SW480 (cell line): Measurements from ENCODE around the gene PPP4R4.
A peak's percentile ranks its signal among the peaks of the same experiment; 100 is the strongest.
"Not testable (repeated sequence)": the region's sequence is repeated elsewhere in the genome, so short reads cannot be mapped to it uniquely, and the experiment has no call there.

ENCODE experiments used
- DNase-seq: peaks from one replicate; pipeline ENCODE4 v3.0.0-alpha.2; 2016; ENCODE audit warnings: low spot score

Gene PPP4R4

GRCh38 chr14:94177806-94178205 is 3.7 kb downstream of the PPP4R4 start:
- DNase-seq = no peak

- DNase-seq = no peak
Measured at GRCh38 chr14:94179244-94179643, 5.1 kb downstream of the PPP4R4 start.

GRCh38 chr14:94180655-94181271 is 6.6 kb downstream of the PPP4R4 start:
- peak; percentile 71 for DNase-seq

DNA sequence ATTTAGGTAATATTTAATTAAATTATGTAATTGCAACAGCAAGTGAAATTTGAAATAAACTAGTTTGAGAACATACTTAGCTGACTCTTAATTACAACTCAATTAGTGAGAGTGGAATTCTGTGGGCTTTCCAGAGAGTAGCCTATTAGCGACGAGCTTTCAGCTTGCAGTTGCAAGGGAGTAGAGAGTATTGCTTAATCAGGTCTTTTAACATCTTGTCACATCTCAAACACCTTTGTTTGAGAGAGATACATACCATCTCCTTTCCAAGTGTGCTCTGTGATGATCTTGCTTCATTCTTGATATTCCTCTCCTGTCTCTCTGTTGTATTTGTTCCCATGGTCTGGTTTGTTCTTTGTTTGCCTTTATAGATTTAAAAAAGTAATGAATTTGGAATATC is 7.7 kb downstream of the PPP4R4 start:
- DNase-seq = no peak

GRCh38 chr14:94192536-94192935 is 18.4 kb downstream of the PPP4R4 start:
- no peak for DNase-seq

DNA sequence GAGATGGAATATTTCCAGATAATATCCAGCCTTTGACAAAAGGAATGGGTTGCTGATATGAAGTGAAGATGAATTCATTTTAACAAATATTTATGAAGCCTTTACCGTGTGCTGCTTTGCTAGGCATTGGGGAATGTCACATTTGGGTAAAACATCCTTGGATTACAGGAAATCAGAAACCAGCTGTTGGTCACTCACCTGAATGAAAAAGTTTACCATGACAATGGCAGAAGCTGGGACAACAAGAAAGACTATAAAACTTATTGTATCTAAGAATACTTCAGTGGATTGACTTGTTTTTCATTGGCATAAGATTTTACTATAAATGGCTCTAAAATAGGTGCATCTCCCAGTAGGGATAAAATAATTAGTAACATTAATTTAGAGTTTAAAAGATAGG is 19.7 kb downstream of the PPP4R4 start:
- no peak for DNase-seq

DNA sequence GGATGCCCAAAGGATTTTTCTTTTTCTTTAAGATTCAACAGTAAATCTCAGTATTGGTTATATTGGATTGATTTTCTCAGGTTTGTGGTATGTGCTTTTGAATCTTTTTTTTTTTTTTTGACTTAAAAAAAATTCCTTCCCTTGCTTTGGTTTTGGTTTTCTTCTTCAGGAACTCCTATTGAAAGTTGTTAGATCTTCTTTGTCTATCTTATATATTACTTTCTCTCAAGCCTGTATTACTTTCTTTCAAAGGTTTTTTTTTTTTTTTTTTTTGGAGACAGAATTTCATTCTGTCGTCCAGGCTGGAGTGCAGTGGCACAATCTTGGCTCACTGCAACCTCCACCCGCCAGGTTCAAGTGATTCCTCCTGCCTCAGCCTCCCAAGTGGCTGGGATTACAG is 21.9 kb downstream of the PPP4R4 start:
- no peak for DNase-seq

DNA sequence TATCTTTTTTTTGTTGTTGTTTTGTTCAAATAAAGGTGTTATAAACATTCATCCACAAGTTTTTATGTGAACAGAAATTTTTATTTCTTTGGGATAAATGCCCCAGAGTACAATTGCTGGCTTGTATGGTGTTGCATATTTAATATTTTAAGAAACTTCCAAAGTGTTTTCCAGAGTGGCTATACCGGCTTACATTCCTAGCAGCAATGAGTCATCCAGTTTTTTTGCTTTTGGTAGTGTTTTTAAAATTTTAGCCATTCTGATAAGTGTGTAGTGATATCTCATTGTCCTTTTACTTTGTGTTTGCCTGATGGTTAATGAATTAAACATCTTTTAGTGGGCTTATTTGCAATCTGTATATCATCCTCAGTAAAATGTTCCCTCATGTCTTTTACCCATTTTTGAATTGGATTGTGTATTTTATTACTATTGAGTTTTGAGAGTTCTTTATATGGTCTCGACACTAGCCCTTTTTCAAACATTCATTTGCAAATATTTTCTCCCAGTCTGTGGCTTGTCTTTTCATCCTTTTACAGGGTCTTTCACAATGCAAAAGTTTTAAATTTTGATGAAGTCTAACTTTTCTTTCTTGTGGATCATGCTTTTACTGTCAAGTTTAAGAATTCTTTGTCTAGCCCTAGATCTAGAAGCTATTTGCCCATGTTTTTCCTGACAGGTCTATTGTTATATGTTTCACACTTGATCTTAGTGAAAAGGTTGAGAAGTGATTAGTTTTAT is 29.5 kb downstream of the PPP4R4 start:
- no peak for DNase-seq

GRCh38 chr14:94213021-94213420 is 38.9 kb downstream of the PPP4R4 start:
- no peak for DNase-seq

DNA sequence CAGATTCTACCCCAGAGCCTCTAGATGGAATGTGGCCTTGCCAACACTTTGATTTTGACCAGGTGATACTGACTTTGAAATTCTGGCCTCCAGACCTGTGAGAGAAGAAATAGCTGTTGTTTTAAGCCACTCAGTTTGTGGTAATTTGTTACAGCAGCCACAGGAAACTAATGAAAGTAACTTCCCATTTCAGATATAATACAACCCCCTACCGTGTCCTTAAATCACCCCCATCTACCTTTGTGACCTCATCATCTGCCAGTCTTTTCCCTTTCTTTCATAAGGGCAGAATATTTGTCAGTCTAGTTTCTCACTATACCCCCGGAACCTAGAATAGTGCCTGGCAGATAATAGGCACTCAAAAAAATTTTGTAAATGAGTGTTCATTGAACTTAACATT is 39.6 kb downstream of the PPP4R4 start:
- DNase-seq = no peak

GRCh38 chr14:94217116-94217515 is 43.0 kb downstream of the PPP4R4 start:
- DNase-seq = no peak

DNA sequence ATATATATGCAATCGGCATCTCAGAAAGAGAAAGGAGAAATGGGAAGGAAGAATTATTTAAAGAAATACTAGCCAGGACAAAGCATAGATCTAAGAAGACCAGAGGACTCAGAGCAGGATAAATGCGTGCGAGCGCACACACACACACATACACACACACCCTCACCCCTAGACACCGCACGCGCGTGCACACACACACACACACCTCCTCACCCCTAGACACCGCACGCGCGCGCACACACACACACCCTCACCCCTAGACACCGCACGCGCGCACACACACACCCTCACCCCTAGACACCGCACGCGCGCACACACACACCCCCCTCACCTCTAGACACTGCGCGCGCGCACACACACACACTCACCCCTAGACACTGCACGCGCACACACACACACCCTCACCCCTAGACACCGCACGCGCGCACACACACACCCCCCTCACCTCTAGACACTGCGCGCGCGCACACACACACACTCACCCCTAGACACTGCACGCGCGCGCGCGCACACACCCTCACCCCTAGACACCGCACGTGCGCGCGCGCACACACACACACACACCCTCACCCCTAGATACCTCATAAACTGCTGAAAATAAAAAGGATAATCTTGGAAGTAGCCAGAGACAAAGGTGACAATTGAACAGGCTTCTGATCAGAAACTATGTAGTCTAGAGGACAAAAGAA is 44.2 kb downstream of the PPP4R4 start:
- DNase-seq = not testable (repeated sequence)

DNA sequence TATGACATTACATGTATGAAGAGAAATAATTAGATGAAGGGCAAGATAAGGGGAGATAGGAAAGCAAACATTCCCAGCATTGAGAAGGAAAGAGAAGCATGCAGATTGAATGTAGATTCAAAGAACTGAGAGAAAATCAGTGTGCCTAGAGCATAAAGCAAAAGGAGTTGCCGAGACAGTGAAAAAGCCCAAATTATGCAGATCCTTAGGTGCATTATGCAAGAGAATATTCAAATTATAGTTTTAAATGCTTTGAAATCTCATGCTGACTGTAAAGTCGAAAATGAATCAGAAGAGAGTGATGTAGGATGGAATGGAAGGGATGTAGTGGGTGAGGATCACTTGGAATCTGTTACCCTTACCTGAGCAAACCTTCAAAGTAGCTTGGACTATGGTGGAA is 49.9 kb downstream of the PPP4R4 start:
- DNase-seq = no peak

- DNase-seq = no peak
Measured at GRCh38 chr14:94225460-94226378, 51.6 kb downstream of the PPP4R4 start.

GRCh38 chr14:94227029-94227428 is 52.9 kb downstream of the PPP4R4 start:
- no peak for DNase-seq

DNA sequence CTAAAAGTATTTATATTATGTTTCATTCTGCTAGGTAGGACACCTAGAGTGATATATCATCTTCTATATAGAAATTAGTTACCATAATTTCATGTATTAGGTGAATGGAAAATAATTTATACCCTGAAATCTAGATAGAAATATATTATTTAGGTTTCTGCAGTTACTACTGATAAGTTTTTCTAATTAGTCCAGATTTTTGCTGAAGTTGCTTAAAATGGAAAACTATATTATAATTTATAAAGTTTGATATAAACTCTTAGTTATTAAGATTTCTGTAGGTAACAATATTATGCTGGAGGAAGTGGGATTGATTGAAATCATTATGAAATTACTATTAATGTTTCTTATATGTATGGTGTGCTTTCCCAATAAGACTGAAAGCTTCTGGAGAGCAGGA is 62.9 kb downstream of the PPP4R4 start:
- DNase-seq = no peak

DNA sequence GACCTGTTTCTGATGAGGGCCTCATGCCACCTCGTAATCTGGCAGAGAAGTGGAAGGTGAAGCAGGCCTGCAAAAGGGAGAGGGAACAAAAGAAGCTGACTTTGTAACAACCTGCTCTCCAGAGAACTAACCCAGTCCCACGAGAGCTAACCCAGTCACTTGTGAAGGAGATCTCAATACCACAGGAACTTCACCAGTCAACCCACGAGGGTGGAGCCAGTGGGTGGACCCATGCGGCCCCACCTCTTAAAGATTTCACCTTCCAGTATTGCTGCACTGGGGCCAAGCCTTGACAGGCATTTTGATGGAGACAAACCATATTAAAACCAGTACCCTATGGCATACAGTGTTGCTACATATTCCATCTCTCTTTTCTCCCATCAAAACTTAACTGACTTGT is 63.9 kb downstream of the PPP4R4 start:
- no peak for DNase-seq

GRCh38 chr14:94239406-94239805 is 65.3 kb downstream of the PPP4R4 start:
- DNase-seq = no peak

- DNase-seq = no peak
Measured at GRCh38 chr14:94244182-94244581, 70.1 kb downstream of the PPP4R4 start.

DNA sequence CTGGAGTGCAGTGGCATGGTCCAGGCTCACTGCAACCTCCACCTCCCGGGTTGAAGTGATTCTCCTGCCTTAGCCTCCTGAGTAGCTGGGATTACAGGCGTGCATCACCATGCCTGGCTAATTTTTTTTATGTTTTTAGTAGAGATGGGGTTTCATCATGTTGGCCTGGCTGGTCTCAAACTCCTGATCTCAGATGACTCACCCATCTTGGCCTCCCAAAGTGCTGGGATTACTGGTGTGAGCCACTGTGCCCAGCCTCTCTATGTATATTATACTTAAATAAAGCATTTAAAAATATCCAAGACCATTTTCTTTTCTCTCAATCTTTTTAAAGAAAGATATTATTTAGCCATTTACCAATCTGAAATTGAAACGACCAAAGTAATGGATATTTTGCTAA is 90.1 kb downstream of the PPP4R4 start:
- not testable (repeated sequence) for DNase-seq

DNA sequence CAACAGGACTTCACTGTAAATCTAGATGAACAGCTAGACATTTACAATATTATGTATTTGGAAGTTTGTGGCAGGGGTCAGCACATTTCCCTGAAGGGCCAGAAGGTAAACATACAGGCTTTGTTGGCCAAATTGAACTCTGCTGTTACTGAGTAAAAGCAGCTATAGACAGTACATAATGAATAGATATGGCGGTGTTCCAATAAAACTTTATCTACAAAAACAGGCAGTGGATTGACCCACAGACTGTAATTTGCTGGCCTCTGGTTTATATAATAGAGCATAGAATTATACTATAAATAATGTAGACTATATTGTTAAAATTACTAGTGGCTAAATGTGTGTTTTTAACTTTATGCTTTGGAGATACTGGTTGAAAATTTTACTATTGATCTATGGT is 93.2 kb downstream of the PPP4R4 start:
- no peak for DNase-seq

DNA sequence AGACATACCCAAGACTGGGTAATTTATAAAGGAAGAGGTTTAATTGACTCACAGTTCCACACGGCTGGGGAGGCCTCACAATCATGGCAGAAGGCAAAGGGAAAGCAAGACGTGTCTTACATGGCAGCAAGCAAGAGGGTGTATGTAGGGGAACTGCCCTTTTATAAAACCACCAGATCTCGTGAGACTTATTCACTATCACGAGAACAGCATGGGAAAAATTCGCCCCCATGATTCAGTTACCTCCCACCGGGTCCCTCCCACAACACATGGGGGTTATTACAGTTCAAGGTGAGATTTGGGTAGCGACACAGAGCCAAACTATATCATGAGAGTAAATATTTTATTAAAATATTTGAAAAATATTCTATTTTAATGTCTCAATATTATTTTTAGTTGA is 94.5 kb downstream of the PPP4R4 start:
- not testable (repeated sequence) for DNase-seq
